IMR-90 (cell line): ENCODE results near the gene FAHD1. TPM values are rescaled to one million over a fixed set of nuclear protein-coding genes. Genes with fewer than 3 reads are reported as not detected.
"Not testable (repeated sequence)": the region's sequence is repeated elsewhere in the genome, so short reads cannot be mapped to it uniquely, and the experiment has no call there.

Experiments used
- ATAC-seq: fragments of 200-7000 bp; cut with Tn5 transposase; 2 replicates; pipeline ENCODE4 v1.9.1; 2020; ENCODE audit warnings: low read depth, mild to moderate bottlenecking, moderate library complexity
- BruUV-seq: library from RNA; stranded (reverse); fragments of 400-500 nt; replicated peaks from 2 replicates; lab custom pipeline; 2021; lab: Mats Ljungman, UMichigan
- CTCF ChIA-PET: fragments of 300-600 bp; formaldehyde crosslinking; extraction: SDS; loops from one replicate; lab custom pipeline; 2021; ENCODE audit warnings: antibody characterized with exemption; lab: Yijun Ruan, JAX
- POLR2A ChIA-PET: fragments of 300-600 bp; sonication (Branson Sonifier 250); formaldehyde crosslinking; loops from one replicate; lab custom pipeline; 2022; ENCODE audit warnings: antibody characterized with exemption; ENCODE audit not compliant: unreplicated experiment; lab: Charles Lee
- DNase-seq: peaks from one replicate; pipeline ENCODE4 v3.0.0; 2013
- H2AFZ ChIP-seq: replicated peaks from 2 replicates; pipeline ENCODE3; 2013; ENCODE audit warnings: low read length, mild to moderate bottlenecking; ENCODE audit not compliant: poor library complexity
- H2AK5ac ChIP-seq: 2 replicates; pipeline ENCODE4 v1.6.1; 2013; ENCODE audit warnings: low read depth, low read length, inconsistent platforms
- H2AK9ac ChIP-seq: replicated peaks from 2 replicates; pipeline ENCODE3; 2013; ENCODE audit warnings: mild to moderate bottlenecking, low read depth, low read length, moderate library complexity; ENCODE audit not compliant: poor library complexity
- H2BK120ac ChIP-seq: 2 replicates; pipeline ENCODE4 v1.6.1; 2013; ENCODE audit warnings: low read depth, low read length, inconsistent platforms
- H2BK15ac ChIP-seq: 3 replicates; pipeline ENCODE4 v1.6.1; 2013; ENCODE audit warnings: low read depth, low read length, inconsistent platforms
- H2BK20ac ChIP-seq: 2 replicates; pipeline ENCODE4 v1.6.1; 2013; ENCODE audit warnings: low read depth, mild to moderate bottlenecking, inconsistent platforms, low read length, moderate library complexity
- H2BK5ac ChIP-seq: 2 replicates; pipeline ENCODE4 v1.6.1; 2013; ENCODE audit warnings: mild to moderate bottlenecking, low read depth, low read length, inconsistent platforms; ENCODE audit not compliant: poor library complexity, severe bottlenecking
- H3K14ac ChIP-seq: replicated peaks from 2 replicates; pipeline ENCODE4 v1.6.1; 2013; ENCODE audit warnings: low read depth, low read length, inconsistent platforms
- H3K18ac ChIP-seq: 2 replicates; pipeline ENCODE4 v1.6.1; 2013; ENCODE audit warnings: low read depth, low read length, control low read depth
- H3K23ac ChIP-seq: 2 replicates; pipeline ENCODE4 v1.6.1; 2013; ENCODE audit warnings: low read depth, low read length, inconsistent platforms
- H3K27ac ChIP-seq: 2 replicates; pipeline ENCODE4 v1.5.1; 2013; ENCODE audit warnings: mild to moderate bottlenecking, control low read depth, low read length; ENCODE audit not compliant: insufficient read depth
- H3K27me3 ChIP-seq: 2 replicates; pipeline ENCODE4 v1.6.1; 2013; ENCODE audit warnings: low read length; ENCODE audit not compliant: control insufficient read depth, insufficient read depth
- H3K36me3 ChIP-seq: 2 replicates; pipeline ENCODE4 v1.6.1; 2013; ENCODE audit warnings: low read length, mixed read lengths; ENCODE audit not compliant: control insufficient read depth, insufficient read depth
- H3K4ac ChIP-seq: 2 replicates; pipeline ENCODE4 v1.6.1; 2013; ENCODE audit warnings: low read depth, low read length, inconsistent platforms
- H3K4me1 ChIP-seq: 2 replicates; pipeline ENCODE4 v1.6.1; 2013; ENCODE audit warnings: low read length, mixed read lengths; ENCODE audit not compliant: control insufficient read depth, insufficient read depth
- H3K4me2 ChIP-seq: 2 replicates; pipeline ENCODE4 v1.6.1; 2013; ENCODE audit warnings: low read depth, mild to moderate bottlenecking, control low read depth, low read length, moderate library complexity
- H3K4me3 ChIP-seq: 2 replicates; pipeline ENCODE4 v1.5.1; 2013; ENCODE audit warnings: low read depth, mild to moderate bottlenecking, control low read depth, low read length, moderate library complexity; ENCODE audit not compliant: insufficient read depth
- H3K56ac ChIP-seq: 2 replicates; pipeline ENCODE4 v1.6.1; 2013; ENCODE audit warnings: low read length, inconsistent platforms; ENCODE audit not compliant: insufficient read depth; ENCODE audit errors: extremely low read depth
- H3K79me1 ChIP-seq, 2 experiments: 2 replicates each; pipeline ENCODE4 v1.6.1; 2013; ENCODE audit warnings: low read length in 2 of 2, inconsistent platforms in 1 of 2, low read depth in 1 of 2
- H3K9ac ChIP-seq: 2 replicates; pipeline ENCODE4 v1.6.1; 2013; ENCODE audit warnings: low read depth, low read length, control low read depth
- H3K9me1 ChIP-seq: 2 replicates; pipeline ENCODE4 v1.6.1; 2013; ENCODE audit warnings: low read length, inconsistent platforms; ENCODE audit not compliant: insufficient read depth
- H3K9me3 ChIP-seq: 2 replicates; pipeline ENCODE4 v1.6.1; 2013; ENCODE audit warnings: low read length; ENCODE audit not compliant: control insufficient read depth, insufficient read depth
- H4K20me1 ChIP-seq: 2 replicates; pipeline ENCODE4 v1.6.1; 2013; ENCODE audit warnings: low read length, inconsistent platforms; ENCODE audit not compliant: insufficient read depth
- H4K5ac ChIP-seq: 2 replicates; pipeline ENCODE4 v1.6.1; 2013; ENCODE audit warnings: mild to moderate bottlenecking, low read depth, low read length, control low read depth
- H4K8ac ChIP-seq, 2 experiments: 2 replicates each; pipeline ENCODE4 v1.6.1; 2013; ENCODE audit warnings: low read depth in 2 of 2, low read length in 2 of 2, control low read depth in 1 of 2, inconsistent platforms in 1 of 2
- H4K91ac ChIP-seq: 2 replicates; pipeline ENCODE4 v1.6.1; 2013; ENCODE audit warnings: low read depth, low read length, inconsistent platforms; ENCODE audit not compliant: insufficient read depth
- WGBS, 2 experiments: methylation state at CpG; one replicate each; pipeline versions ENCODE4 v1.1.5 to v1.1.7; 2013; ENCODE audit warnings: missing lambda C conversion rate in 2 of 2; ENCODE audit not compliant: insufficient read length in 1 of 2; ENCODE audit errors: extremely low coverage in 2 of 2; 5-methylcytosine and 5-hydroxymethylcytosine counted together
- dilution Hi-C: fragments of 300-500 bp; cut with HindIII; formaldehyde crosslinking; loops from one replicate; pipeline ENCODE4 v1.14.3; 2018; ENCODE audit warnings: low sequenced_read_pairs; ENCODE audit not compliant: unreplicated experiment
- in situ Hi-C: fragments of 300-500 bp; cut with MboI; formaldehyde crosslinking; loops from 3 replicates; pipeline ENCODE4 v1.14.3; 2019; ENCODE audit warnings: low sequenced_read_pairs, inconsistent platforms, mixed read lengths
- intact Hi-C: fragments of 100-400 bp; cut with micrococcal nuclease; formaldehyde crosslinking; loops from 2 replicates; pipeline ENCODE4 v1.10.0; 2022
- polyA plus RNA-seq, 3 experiments: library from polyadenylated mRNA; depleted of rRNA; stranded (reverse); fragments of >200 nt; gene quantifications; 2 replicates each; pipeline ENCODE4 v1.2.3, GENCODE V29; 2012; ENCODE audit warnings: low replicate concordance in 1 of 3
- total RNA-seq: library from RNA; depleted of rRNA; stranded (reverse); fragments of >200 nt; gene quantifications from 2 replicates; pipeline ENCODE4 v1.2.3, GENCODE V29; 2012

Gene FAHD1
- total and polyA plus RNA-seq, 2 of the 4 experiments (the other 2 are of a cell fraction): 65.3 to 85.9 TPM

GRCh38 chr16:1876066-1876465 is 49.1 kb downstream of the FAHD1 start:
- H3K18ac ChIP-seq, H2AFZ ChIP-seq, H3K9me3 ChIP-seq, H2AK9ac ChIP-seq, H3K9ac ChIP-seq, H3K14ac ChIP-seq, H2BK120ac ChIP-seq, H2BK5ac ChIP-seq, H3K9me1 ChIP-seq, POLR2A ChIA-PET, H3K36me3 ChIP-seq, ATAC-seq, intact Hi-C loops, H3K27ac ChIP-seq, H2BK15ac ChIP-seq, DNase-seq, H2BK20ac ChIP-seq, H3K4ac ChIP-seq, H3K4me3 ChIP-seq, H4K5ac ChIP-seq, H4K8ac ChIP-seq, H4K91ac ChIP-seq, dilution Hi-C loops, H3K23ac ChIP-seq, H3K4me1 ChIP-seq, H2AK5ac ChIP-seq, H4K20me1 ChIP-seq, CTCF ChIA-PET, H3K4me2 ChIP-seq, H3K79me1 ChIP-seq, H3K56ac ChIP-seq, BruUV-seq: not testable (repeated sequence)
- in situ Hi-C loops: loop anchor here (25.0 kb wide), 1 partner anchor 511 kb away; no protein-coding TSS in a partner anchor
- peaks cover 36% of the 10 kb centered on the region for H3K27me3 ChIP-seq
- WGBS, 2 experiments: 77% methylated on average over 6 of the region's 13 CpGs; no CpG with 5 or more reads in 1 of the 2 experiments
